GM10266 (cell line): Measurements from ENCODE around the gene ADARB2.
"Not testable (repeated sequence)": the region's sequence is repeated elsewhere in the genome, so short reads cannot be mapped to it uniquely, and the experiment has no call there.

Experiments
- DNase-seq: peaks from one replicate; pipeline ENCODE4 v3.0.0; 2012; ENCODE audit errors: extremely low spot score
- CTCF ChIP-seq: IDR thresholded peaks from 2 replicates; pipeline ENCODE4 v1.5.1; 2012; ENCODE audit warnings: mild to moderate bottlenecking, low read depth; ENCODE audit not compliant: control insufficient read depth, insufficient read depth; ENCODE audit errors: missing control alignments

The ADARB2 gene

DNA sequence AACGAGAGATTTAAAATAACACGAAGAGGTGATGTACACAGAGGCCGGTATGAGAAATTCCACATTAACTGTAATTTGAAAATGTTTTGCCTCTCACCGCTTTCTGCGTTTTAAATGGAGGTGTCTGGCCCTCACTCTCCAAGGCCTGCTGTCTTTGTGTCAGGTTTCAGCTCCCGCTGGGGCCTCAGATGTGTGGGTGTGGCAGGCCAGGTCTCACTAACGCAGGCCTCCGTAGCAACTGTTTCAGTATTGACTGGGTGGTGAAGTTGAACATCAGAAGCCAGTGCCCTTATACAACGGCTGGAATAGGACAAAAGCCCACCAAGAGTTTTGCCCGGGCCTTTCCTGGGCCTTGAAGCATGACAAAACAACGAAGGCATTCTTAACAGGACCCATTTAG, 303.1 kb downstream of the ADARB2 start:
- no peak for DNase-seq
- TF ChIP-seq CTCF: no peak

GRCh38 chr10:1432161-1432560, 305.2 kb downstream of the ADARB2 start:
- TF ChIP-seq CTCF: no peak
- DNase-seq: no peak

DNA sequence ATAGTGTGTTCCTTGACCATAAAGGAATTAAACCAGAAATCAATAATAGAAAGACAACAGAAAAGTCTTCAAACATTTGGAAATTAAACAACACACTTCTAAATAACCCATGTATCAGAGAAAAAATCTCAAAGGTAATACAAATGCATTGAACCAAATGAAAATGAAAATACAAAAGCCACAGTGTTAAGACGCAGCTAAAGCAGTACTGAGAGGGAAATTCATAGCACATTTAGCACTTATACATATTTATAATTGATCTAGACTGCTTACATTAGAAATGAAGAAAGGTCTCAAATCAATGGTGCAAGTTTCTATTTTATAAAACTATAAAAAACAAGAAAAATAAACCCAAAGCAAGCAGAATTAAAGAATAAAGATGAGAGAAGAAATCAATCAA, 306.1 kb downstream of the ADARB2 start:
- no peak for DNase-seq
- no peak for TF ChIP-seq CTCF

- DNase-seq: not testable (repeated sequence)
Observed at GRCh38 chr10:1427521-1428186, 309.7 kb downstream of the ADARB2 start.

GRCh38 chr10:1426786-1427185, 310.5 kb downstream of the ADARB2 start:
- no peak for DNase-seq
- TF ChIP-seq CTCF: no peak

GRCh38 chr10:1425879-1426278, 311.4 kb downstream of the ADARB2 start:
- no peak for TF ChIP-seq CTCF
- DNase-seq: no peak

- no peak for DNase-seq
- TF ChIP-seq CTCF: no peak
Observed at GRCh38 chr10:1424648-1425047, 312.7 kb downstream of the ADARB2 start.
